GM18511 (cell line): ENCODE measurements around the gene FYB1.
A peak's percentile ranks its signal among the peaks of the same experiment; 100 is the strongest.

Source experiments
- ATAC-seq: cut with Tn5 transposase; IDR thresholded peaks from one replicate; pipeline ENCODE4 v1.9.1; 2021; ENCODE audit warnings: mild to moderate bottlenecking, moderate library complexity; ENCODE audit not compliant: unreplicated experiment

Gene FYB1

GRCh38 chr5:39206630-39207321, 12.6 kb downstream of the FYB1 start:
- no peak for ATAC-seq

GRCh38 chr5:39205550-39205949, 13.8 kb downstream of the FYB1 start:
- ATAC-seq: no peak

- no peak for ATAC-seq
These were observed 15.4 kb downstream of the FYB1 start for GRCh38 chr5:39203951-39204350.

DNA sequence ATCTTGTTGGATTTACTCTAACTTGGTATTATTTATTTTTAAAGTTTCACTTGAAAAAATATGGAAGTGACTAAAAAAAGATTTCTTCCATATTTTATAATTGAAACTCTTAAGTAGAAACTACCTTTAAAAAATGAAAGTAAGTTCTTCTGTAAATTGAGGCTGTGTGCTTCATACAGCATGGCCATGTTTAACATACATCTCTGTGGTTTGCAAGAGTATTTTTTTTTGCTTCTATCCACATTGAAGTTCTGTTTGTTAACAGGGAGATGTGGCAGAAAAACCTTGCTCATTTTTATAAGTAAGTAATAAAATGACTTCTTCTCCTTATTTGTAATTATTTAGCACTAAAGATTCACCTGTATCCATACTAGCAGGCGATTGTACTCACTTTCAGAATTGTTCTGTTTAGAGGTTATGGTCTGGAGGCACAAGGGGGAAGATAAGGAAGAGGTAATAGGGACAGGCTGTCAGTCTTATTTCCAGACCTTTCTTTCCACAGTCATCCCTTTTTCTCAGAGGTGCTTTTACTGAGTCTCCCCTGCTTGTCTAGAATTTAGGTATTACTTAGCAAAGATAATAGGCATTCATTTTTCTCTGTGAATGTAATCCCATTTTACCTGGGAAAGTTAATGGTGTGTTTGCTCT, 16.0 kb downstream of the FYB1 start:
- no peak for ATAC-seq

GRCh38 chr5:39202597-39203274, 16.6 kb downstream of the FYB1 start:
- ATAC-seq: no peak

GRCh38 chr5:39201781-39202596, 17.4 kb downstream of the FYB1 start:
- ATAC-seq: no peak

GRCh38 chr5:39201160-39201780, 18.1 kb downstream of the FYB1 start:
- ATAC-seq: no peak

DNA sequence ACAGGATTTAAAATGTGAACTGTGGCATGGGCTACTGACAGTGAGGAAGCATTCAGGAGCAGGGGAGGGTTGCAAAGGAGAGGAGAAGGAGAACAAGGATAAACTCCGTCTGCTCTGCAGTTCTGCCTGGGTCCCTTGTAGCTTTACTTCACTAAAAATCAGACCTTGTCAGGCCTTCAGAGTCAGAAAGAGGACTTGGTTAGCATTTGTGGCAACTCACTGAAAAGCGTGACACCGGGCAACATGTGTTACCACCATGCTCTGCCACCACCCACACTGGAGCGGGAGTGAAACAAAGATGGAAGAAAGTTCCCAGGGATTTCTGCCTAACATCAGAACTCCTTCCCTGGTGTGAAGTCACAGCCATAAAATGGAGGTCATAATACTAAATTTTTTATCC, 19.3 kb downstream of the FYB1 start:
- no peak for ATAC-seq

DNA sequence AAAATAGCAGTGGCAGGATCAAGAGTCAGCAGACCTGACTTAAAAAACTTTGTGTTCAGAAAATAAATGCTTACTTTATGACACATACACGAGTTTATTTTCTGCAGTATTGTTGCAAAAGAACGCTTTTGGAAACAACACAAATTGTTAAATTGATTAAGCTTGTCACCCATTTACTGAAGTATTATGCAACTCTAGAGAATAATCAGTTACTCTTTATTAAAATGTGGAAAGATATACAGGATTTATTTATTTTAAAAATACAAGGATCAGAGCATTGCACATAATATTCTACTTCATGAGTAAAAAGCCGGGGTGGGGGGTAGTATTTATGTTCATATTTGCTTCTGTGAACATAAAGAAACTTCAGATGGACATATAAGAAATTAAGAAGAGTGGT, 20.0 kb downstream of the FYB1 start:
- ATAC-seq: no peak

GRCh38 chr5:39198127-39198526, 21.2 kb downstream of the FYB1 start:
- ATAC-seq: no peak

- ATAC-seq: no peak
These were observed 21.8 kb downstream of the FYB1 start for GRCh38 chr5:39197556-39197955.

GRCh38 chr5:39195198-39195826, 24.1 kb downstream of the FYB1 start:
- ATAC-seq: no peak

DNA sequence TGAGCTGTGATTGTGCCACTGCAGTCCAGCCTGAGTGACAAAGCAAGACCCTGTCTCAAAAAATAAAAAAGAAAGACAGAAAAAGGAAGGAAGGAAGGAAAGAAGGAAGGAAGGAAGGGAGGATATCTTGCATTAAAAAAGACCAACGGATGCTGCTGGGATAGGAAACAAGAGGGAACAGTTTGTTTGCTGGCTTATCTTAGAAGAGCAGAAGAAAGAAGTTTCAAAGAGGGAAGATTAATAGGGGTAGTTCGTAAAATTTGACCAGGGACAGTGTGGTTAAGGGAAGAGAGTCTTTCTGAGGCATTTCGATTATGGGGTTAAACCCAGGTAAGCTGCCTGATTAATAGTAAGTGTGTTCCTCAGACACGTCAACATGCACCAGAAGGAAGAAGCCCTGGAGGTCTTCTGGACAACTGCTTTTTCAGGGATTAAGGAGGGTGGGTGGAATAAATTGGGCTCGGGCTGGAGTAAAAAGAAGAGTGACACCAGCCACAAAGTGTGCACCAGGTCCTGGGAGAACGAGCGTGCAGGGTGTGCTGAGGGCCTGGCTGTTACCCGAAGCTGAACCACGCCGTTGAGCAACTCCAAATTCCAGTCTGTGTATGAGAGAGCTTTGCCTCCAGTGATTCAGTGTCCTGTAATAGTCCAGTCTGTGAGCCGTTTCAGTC, 24.8 kb downstream of the FYB1 start:
- ATAC-seq: no peak

- ATAC-seq: no peak
These were observed 25.6 kb downstream of the FYB1 start for GRCh38 chr5:39193553-39194465.

- no peak for ATAC-seq
These were observed 26.8 kb downstream of the FYB1 start for GRCh38 chr5:39192450-39193160.

- peak; percentile 52 for ATAC-seq
These were observed 28.1 kb downstream of the FYB1 start for GRCh38 chr5:39191216-39191615.

DNA sequence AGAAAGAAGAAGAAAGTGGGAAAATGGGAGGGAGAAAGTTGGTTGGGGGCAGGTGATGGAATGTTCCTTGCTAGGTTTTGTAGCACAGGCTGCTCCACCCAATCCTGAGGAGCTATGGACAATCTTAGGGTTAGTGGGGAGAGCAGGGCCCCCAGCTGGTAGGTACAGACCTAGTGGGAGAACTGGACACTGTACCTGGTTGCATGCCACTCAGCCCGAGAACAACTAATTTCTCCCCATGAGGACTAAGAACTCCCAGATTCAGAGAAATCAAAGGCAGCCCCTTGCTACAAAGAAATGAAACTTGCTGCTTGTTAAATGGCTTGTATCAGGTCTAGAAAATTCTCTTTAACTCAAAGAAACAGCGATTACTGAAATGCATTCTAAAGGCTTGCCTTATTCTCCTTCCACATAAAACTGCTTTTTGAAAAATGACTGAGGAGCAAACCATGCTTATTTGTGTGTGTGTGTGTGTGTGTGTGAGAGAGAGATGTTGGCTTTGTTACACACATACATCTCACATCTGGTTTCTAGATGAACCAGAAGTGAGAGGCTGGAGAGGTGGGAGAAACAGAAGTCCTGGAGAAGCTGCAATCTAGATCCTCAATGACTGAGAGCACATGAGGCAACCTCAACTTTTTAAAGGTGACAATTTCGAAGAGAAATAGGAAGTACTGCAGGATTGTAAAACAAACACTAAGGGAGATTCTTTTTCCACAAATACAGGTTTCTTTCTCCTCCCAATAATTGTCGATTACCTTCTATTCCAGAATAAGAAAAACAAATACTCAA, 28.9 kb downstream of the FYB1 start:
- ATAC-seq: no peak
